ENCODE measurements around the gene GMCL1.

DNA sequence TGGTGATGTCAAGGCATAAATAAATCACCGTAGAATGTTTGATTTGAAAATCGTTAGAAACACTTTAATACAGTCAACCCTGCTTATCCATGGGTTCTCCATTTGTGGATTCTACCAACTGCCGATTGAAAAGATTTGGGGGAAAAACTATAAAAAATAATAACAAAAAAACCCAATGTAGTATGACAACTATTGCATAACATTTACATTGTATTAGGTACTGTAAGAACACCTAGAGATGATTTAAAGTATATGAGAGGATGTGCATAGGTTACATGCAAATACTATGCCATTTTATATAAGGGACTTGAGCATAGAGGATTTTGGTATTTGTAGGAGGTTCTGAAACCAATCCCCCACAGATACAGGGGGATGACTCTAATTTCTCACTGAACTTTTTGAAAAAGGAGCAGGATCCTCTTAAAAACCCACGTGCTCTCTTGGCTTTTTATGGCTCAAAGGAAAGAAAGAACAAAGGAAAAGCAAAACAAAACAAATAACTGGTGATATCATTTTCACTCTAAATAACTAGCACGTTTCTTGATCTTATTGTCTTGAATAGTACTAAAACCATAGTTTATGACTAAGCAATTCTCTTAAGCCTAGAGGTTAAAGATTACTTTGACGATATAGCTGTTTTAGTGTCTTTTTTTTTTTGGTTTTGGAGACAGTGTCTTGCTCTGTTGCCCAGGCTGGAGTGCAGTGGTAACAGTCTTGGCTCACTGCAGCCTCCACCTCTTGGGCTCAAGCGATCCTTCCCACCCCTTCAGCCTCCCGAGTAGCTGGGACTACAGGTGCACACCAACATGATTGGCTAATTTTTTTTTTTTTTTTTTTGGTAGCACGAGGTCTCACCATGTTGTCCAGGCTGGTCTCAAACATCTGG lies 17.0 kb downstream of the GMCL1 start:
- TF ChIP-seq CTCF (IDR thresholded peaks at IDR 0.05; ENCODE audit: insufficient read depth, low read depth, low read length) (no peak), EZH2 (IDR thresholded peaks at IDR 0.05; ENCODE audit: insufficient read depth, low read length) (no peak)

Data from astrocyte (in vitro differentiated cells and primary cell).